ENCODE data around the gene WIPF1. TPM values are rescaled to one million over a fixed set of nuclear protein-coding genes. Genes with fewer than 3 reads are reported as not detected.

Gene WIPF1
- total RNA-seq, 1 donor from 2014 or later: 20.4 TPM

DNA sequence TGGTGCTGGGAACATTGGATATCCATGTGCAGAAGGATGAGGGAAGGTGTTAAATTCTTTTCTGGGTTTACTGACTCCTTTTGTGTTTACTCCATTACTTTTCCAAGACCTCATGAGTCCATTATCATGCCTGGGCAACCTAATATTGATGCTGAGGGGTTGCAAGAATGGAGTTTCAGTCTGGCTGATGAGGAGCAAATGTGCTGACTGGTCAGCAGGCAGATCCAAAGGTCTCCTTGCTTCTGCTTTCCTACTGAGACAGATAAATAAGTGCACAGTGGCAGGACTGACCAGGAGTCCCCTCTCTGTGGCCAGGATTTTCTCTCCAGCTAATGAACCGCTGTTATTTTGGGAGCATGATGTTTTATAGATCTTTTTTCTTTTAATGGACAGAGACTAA, 43.6 kb upstream of the WIPF1 start:
- peaks cover 3% of the 10 kb centered on the region for H3K9me3 ChIP-seq
- H3K4me3 ChIP-seq: no peak overlapping the region
- no peaks in the 10 kb centered on the region for H3K36me3 ChIP-seq
- TF ChIP-seq POLR2A (IDR thresholded peaks at IDR 0.05) (no peak), POLR2AphosphoS5 (IDR thresholded peaks at IDR 0.05; ENCODE audit: insufficient read depth in 1 of 2, low read depth in 1 of 2) (no peak), CTCF (IDR thresholded peaks at IDR 0.05) (no peak)
- H3K4me1 ChIP-seq: peaks cover 14% of the 10 kb centered on the region
- no peaks in the 10 kb centered on the region for H3K27me3 ChIP-seq
- DNase-seq (ENCODE audit: extremely low spot score in 2 of 2): no peak
- no peak overlapping the region for H3K27ac ChIP-seq
- intact Hi-C loops (cut with DNase I): no loop called here

GRCh38 chr2:174636987-174637386, 39.4 kb upstream of the WIPF1 start:
- no peak overlapping the region for H3K4me3 ChIP-seq
- no peaks in the 10 kb centered on the region for H3K27me3 ChIP-seq
- TF ChIP-seq CTCF (IDR thresholded peaks at IDR 0.05): no peak
- no peak for TF ChIP-seq POLR2A (IDR thresholded peaks at IDR 0.05)
- TF ChIP-seq POLR2AphosphoS5 (IDR thresholded peaks at IDR 0.05; ENCODE audit: insufficient read depth in 1 of 2, low read depth in 1 of 2): no peak
- intact Hi-C loops (cut with DNase I): no loop called here
- no peaks in the 10 kb centered on the region for H3K36me3 ChIP-seq
- DNase-seq (ENCODE audit: extremely low spot score in 2 of 2): no peak
- peaks cover 41% of the 10 kb centered on the region for H3K4me1 ChIP-seq
- peak overlapping the region; percentile 28 for H3K27ac ChIP-seq
- peaks cover 3% of the 10 kb centered on the region for H3K9me3 ChIP-seq

- Histone ChIP-seq H3K36me3 (no peaks in the 10 kb centered on the region), H3K27me3 (no peaks in the 10 kb centered on the region), H3K9me3 (no peaks in the 10 kb centered on the region), H3K27ac (peak overlapping the region; percentile 77), H3K4me1 (peaks cover 41% of the 10 kb centered on the region), H3K4me3 (no peak overlapping the region)
- intact Hi-C loops (cut with DNase I): no loop called here
- no peak for TF ChIP-seq CTCF (IDR thresholded peaks at IDR 0.05)
- TF ChIP-seq POLR2A (IDR thresholded peaks at IDR 0.05): no peak
- TF ChIP-seq POLR2AphosphoS5 (IDR thresholded peaks at IDR 0.05; ENCODE audit: insufficient read depth in 1 of 2, low read depth in 1 of 2): no peak
- no peak for DNase-seq (ENCODE audit: extremely low spot score in 2 of 2)
Observed at GRCh38 chr2:174635776-174636404, 38.3 kb upstream of the WIPF1 start.

- no peak for DNase-seq (ENCODE audit: extremely low spot score in 2 of 2)
- peaks cover 41% of the 10 kb centered on the region for H3K4me1 ChIP-seq
Observed at GRCh38 chr2:174635015-174635593, 37.5 kb upstream of the WIPF1 start.

More at GRCh38 chr2:174635015-174635593, 37.5 kb upstream of the WIPF1 start:
- intact Hi-C loops (cut with DNase I): no loop called here
- Histone ChIP-seq H3K4me3 (no peak overlapping the region), H3K36me3 (no peaks in the 10 kb centered on the region), H3K27me3 (no peaks in the 10 kb centered on the region), H3K9me3 (no peaks in the 10 kb centered on the region), H3K27ac (peak overlapping the region; percentile 77)
- TF ChIP-seq POLR2AphosphoS5 (IDR thresholded peaks at IDR 0.05; ENCODE audit: insufficient read depth in 1 of 2, low read depth in 1 of 2): no peak
- TF ChIP-seq CTCF (IDR thresholded peaks at IDR 0.05): no peak
- TF ChIP-seq POLR2A (IDR thresholded peaks at IDR 0.05): no peak
